Esophagus squamous epithelium (tissue), 5 donors: ENCODE results near the gene JPT1. TPM values are rescaled to one million over a fixed set of nuclear protein-coding genes. Genes with fewer than 3 reads are reported as not detected.

Source experiments
- DNase-seq: peaks from one replicate; lab custom pipeline; 2025; lab: John Stamatoyannopoulos, UW
- H3K27ac ChIP-seq, 4 donors: fragments of 200-600 bp; sonication (generic); one replicate each; pipeline ENCODE4 v1.5.1; 2016 to 2019; ENCODE audit warnings: mild to moderate bottlenecking in 1 of 4
- H3K27me3 ChIP-seq, 4 donors: fragments of 200-600 bp; sonication (generic); 1 replicate in 3 of 4; 2 replicates in 1 of 4; pipeline versions ENCODE4 v1.5.1 to v1.6.0; 2017 to 2021; ENCODE audit warnings: antibody characterized with exemption in 1 of 4
- H3K36me3 ChIP-seq, 3 donors: fragments of 200-600 bp; sonication (generic); one replicate each; pipeline ENCODE4 v1.5.1; 2016 to 2019
- H3K4me1 ChIP-seq, 3 donors: fragments of 200-600 bp; sonication (generic); one replicate each; pipeline ENCODE4 v1.5.1; 2017 to 2019
- H3K4me3 ChIP-seq, 4 donors: fragments of 200-600 bp; sonication (generic); 1 replicate in 3 of 4; 2 replicates in 1 of 4; pipeline ENCODE4 v1.5.1; 2016 to 2019; ENCODE audit warnings: mild to moderate bottlenecking in 2 of 4, moderate library complexity in 1 of 4
- H3K9me3 ChIP-seq, 3 donors: fragments of 200-600 bp; sonication (generic); one replicate each; pipeline ENCODE4 v1.5.1; 2016 to 2019
- CTCF ChIP-seq, 6 experiments: fragments of 450-650 bp in 4 of 6; fragments of 200-600 bp in 2 of 6; sonication (generic) in 2 of 6; IDR thresholded peaks; one replicate each; pipeline ENCODE4 v1.5.1; 2016 to 2019; ENCODE audit warnings: antibody characterized with exemption in 6 of 6, mild to moderate bottlenecking in 4 of 6, moderate library complexity in 4 of 6
- POLR2A ChIP-seq, 4 donors: fragments of 450-650 bp; IDR thresholded peaks; one replicate each; pipeline ENCODE4 v1.6.1; 2017; ENCODE audit warnings: antibody characterized with exemption in 4 of 4, mild to moderate bottlenecking in 4 of 4, moderate library complexity in 3 of 4
- WGBS, 2 donors: methylation state at CpG; one replicate each; pipeline ENCODE4 v1.1.5; 2018; 5-methylcytosine and 5-hydroxymethylcytosine counted together
- intact Hi-C: fragments of 100-400 bp; cut with DNase I; formaldehyde crosslinking; loops from one replicate; pipeline ENCODE4 v1.15.0; 2022
- total RNA-seq, 4 donors: library from RNA; depleted of rRNA; stranded (reverse); fragments of >200 nt; gene quantifications; one replicate each; pipeline ENCODE4 v1.1.0, GENCODE V29; 2016
- donor health status: DM: yes; HTN: yes; CAD: no.

JPT1 gene
- total RNA-seq: 100 to 1,000 TPM in 3 of 4 donors, 10 to 100 TPM in 1; 82.2 to 249 (median 196) TPM

- H3K4me1 ChIP-seq: peaks cover 19 to 64% (median 23%) of the 10 kb centered on the region in 3 donors
- H3K4me3 ChIP-seq: peak within 1 kb of the TSS; percentile 74 to 99 (median 84)
- TF ChIP-seq CTCF (IDR thresholded peaks at IDR 0.05) (peak in 1 of 6 experiments; percentile 18), POLR2A (IDR thresholded peaks at IDR 0.05) (peak; percentile 53 to 100 (median 83))
- H3K9me3 ChIP-seq: no peaks in the 10 kb centered on the region
- 3 to 5% methylated on average over 16 to 23 of the region's 67 CpGs for WGBS, 2 donors
- no peaks in the 10 kb centered on the region for H3K27me3 ChIP-seq
- DNase-seq: peak; percentile 91
- intact Hi-C loops: no loop called here
- H3K27ac ChIP-seq: peak within 1 kb of the TSS; percentile 83 to 94 (median 88)
- H3K36me3 ChIP-seq: no peaks in the 10 kb centered on the region
Observed at GRCh38 chr17:75154195-75155106, at the start of gene JPT1. JPT1 (minus strand) TSS chr17:75154512; CDS start chr17:75154397, 115 bp downstream.

- Histone ChIP-seq H3K4me1 (peaks cover 3 to 8% (median 3%) of the 10 kb centered on the region in 3 donors), H3K27ac (no peak overlapping the region), H3K36me3 (no peaks in the 10 kb centered on the region), H3K4me3 (no peak overlapping the region), H3K27me3 (no peaks in the 10 kb centered on the region), H3K9me3 (no peaks in the 10 kb centered on the region)
- WGBS, 2 donors: 82 to 89% methylated on average over 6 of the region's 6 CpGs
- intact Hi-C loops: loop anchor here (5.0 to 10.0 kb wide), 2 partner anchors 88 to 235 kb away; no protein-coding TSS in a partner anchor
- DNase-seq: no peak
- TF ChIP-seq POLR2A (IDR thresholded peaks at IDR 0.05) (no peak), CTCF (IDR thresholded peaks at IDR 0.05) (no peak)
Observed at GRCh38 chr17:75199886-75200618, 45.7 kb upstream of the JPT1 start.

- H3K27ac ChIP-seq: no peak overlapping the region
- no peaks in the 10 kb centered on the region for H3K4me1 ChIP-seq
- no peak overlapping the region for H3K4me3 ChIP-seq
- DNase-seq: no peak
- TF ChIP-seq POLR2A (IDR thresholded peaks at IDR 0.05): no peak
- TF ChIP-seq CTCF (IDR thresholded peaks at IDR 0.05): no peak
- 75 to 89% methylated on average over 4 of the region's 5 CpGs for WGBS, 2 donors
- intact Hi-C loops: loop anchor here (10.0 kb wide), 1 partner anchor 230 kb away; no protein-coding TSS in a partner anchor
- H3K27me3 ChIP-seq: no peaks in the 10 kb centered on the region
- H3K36me3 ChIP-seq: no peaks in the 10 kb centered on the region
- H3K9me3 ChIP-seq: no peaks in the 10 kb centered on the region
Observed at GRCh38 chr17:75194879-75195278, 40.6 kb upstream of the JPT1 start.

- Histone ChIP-seq H3K27me3 (no peaks in the 10 kb centered on the region), H3K4me3 (no peak overlapping the region), H3K4me1 (peaks cover 0 to 6% (median 0%) of the 10 kb centered on the region in 3 donors), H3K9me3 (no peaks in the 10 kb centered on the region), H3K27ac (no peak overlapping the region), H3K36me3 (no peaks in the 10 kb centered on the region)
- 79 to 82% methylated on average over 3 to 4 of the region's 4 CpGs for WGBS, 2 donors
- intact Hi-C loops: loop anchor here (10.0 kb wide), 1 partner anchor 227 kb away; no protein-coding TSS in a partner anchor
- DNase-seq: no peak
- no peak for TF ChIP-seq CTCF (IDR thresholded peaks at IDR 0.05)
- no peak for TF ChIP-seq POLR2A (IDR thresholded peaks at IDR 0.05)
Observed at GRCh38 chr17:75191584-75191983, 37.3 kb upstream of the JPT1 start.
